IPS-18a (cell line): ENCODE data around the gene PTEN.

ENCODE experiments used
- H3K27ac ChIP-seq: one replicate; pipeline ENCODE4 v1.5.1; 2013; ENCODE audit warnings: low read length
- H3K27me3 ChIP-seq: one replicate; pipeline ENCODE4 v1.6.1; 2013; ENCODE audit warnings: mild to moderate bottlenecking, low read length; ENCODE audit not compliant: control insufficient read depth, insufficient read depth
- H3K36me3 ChIP-seq: one replicate; pipeline ENCODE4 v1.6.1; 2013; ENCODE audit warnings: low read depth, low read length; ENCODE audit not compliant: control insufficient read depth
- H3K4me1 ChIP-seq: one replicate; pipeline ENCODE4 v1.6.1; 2013; ENCODE audit warnings: low read depth, low read length; ENCODE audit not compliant: control insufficient read depth
- H3K4me3 ChIP-seq: one replicate; pipeline ENCODE4 v1.5.1; 2013; ENCODE audit warnings: low read length
- H3K9ac ChIP-seq: one replicate; pipeline ENCODE4 v1.6.1; 2013; ENCODE audit warnings: mild to moderate bottlenecking, low read length, moderate library complexity
- H3K9me3 ChIP-seq: one replicate; pipeline ENCODE4 v1.6.1; 2013; ENCODE audit warnings: low read depth, low read length; ENCODE audit not compliant: control insufficient read depth

Gene PTEN

DNA sequence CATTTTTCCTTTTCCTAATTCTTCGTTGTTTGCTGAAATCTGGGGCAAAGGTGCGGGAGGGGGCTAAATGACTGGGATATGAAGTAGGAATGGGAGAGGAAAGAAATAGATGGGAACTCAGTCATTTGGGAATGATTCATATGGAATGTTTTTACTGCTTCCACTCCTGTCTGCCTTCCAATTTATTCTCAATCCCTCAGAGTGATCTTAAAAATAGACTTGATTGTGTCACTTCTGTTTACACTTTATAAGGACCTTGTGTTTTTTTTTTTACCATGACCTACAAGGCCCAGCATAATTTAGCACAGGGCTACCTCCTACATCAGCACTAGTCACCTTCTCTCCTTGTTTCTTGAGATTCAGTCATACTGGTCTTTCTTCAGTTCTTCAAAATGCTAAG, 97.9 kb downstream of the PTEN start:
- Histone ChIP-seq H3K27me3 (no peaks in the 10 kb centered on the region), H3K36me3 (peaks cover 30% of the 10 kb centered on the region), H3K9ac (no peak overlapping the region), H3K27ac (no peak overlapping the region), H3K4me3 (no peak overlapping the region), H3K9me3 (no peaks in the 10 kb centered on the region), H3K4me1 (no peaks in the 10 kb centered on the region)

DNA sequence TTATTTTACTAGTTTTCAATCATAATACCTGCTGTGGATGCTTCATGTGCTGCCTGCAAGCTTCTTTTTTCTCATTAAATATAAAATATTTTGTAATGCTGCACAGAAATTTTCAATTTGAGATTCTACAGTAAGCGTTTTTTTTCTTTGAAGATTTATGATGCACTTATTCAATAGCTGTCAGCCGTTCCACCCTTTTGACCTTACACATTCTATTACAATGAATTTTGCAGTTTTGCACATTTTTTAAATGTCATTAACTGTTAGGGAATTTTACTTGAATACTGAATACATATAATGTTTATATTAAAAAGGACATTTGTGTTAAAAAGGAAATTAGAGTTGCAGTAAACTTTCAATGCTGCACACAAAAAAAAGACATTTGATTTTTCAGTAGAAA, 103.0 kb downstream of the PTEN start:
- H3K27ac ChIP-seq = no peak overlapping the region
- H3K4me3 ChIP-seq = no peak overlapping the region
- H3K4me1 ChIP-seq = peaks cover 20% of the 10 kb centered on the region
- no peaks in the 10 kb centered on the region for H3K27me3 ChIP-seq
- no peak overlapping the region for H3K9ac ChIP-seq
- H3K9me3 ChIP-seq = no peaks in the 10 kb centered on the region
- peaks cover 13% of the 10 kb centered on the region for H3K36me3 ChIP-seq

DNA sequence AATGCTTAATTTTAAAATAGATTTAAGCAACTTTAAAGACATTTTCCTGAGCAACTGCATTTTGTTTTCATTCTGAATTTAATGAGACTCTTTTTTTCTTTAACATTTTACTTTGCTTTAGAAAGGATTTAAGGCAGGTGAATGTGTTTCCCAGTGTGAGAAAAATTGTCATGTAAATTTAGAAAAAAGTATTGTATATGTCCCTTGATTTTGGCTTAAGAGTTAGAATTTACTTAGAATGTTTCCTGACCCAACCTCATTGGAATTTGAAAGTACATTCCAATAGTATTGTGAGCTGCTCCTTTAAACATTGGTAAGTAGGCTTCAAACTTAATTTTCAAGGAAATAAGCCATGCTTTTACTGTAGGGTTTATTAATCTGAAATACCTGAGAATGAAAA, 110.2 kb downstream of the PTEN start:
- Histone ChIP-seq H3K9ac (peak overlapping the region; percentile 62), H3K36me3 (no peaks in the 10 kb centered on the region), H3K27ac (peak overlapping the region; percentile 81), H3K27me3 (no peaks in the 10 kb centered on the region), H3K4me1 (peaks cover 83% of the 10 kb centered on the region), H3K9me3 (no peaks in the 10 kb centered on the region), H3K4me3 (peak overlapping the region; percentile 50)

DNA sequence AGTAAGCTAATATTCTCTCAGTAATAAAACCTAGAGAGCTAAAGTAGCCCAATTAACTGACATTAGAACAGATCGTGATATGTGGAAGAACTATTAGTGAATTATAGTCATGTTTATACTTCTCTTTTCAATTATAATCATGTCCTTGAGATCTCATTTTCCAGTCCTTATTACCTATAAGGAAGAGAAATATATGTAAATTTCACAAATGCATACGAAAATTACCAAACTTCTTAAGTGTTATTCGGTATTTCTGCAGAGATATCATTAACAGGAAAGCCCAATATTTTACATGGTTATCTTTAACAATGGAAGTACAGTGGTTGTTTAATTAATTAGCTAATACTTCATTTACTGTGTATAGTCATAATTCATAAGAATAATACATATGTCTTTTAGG, 110.7 kb downstream of the PTEN start:
- Histone ChIP-seq H3K27me3 (no peaks in the 10 kb centered on the region), H3K9ac (peak overlapping the region; percentile 62), H3K27ac (peak overlapping the region; percentile 81), H3K4me1 (peaks cover 81% of the 10 kb centered on the region), H3K4me3 (peak overlapping the region; percentile 50), H3K9me3 (no peaks in the 10 kb centered on the region), H3K36me3 (no peaks in the 10 kb centered on the region)

DNA sequence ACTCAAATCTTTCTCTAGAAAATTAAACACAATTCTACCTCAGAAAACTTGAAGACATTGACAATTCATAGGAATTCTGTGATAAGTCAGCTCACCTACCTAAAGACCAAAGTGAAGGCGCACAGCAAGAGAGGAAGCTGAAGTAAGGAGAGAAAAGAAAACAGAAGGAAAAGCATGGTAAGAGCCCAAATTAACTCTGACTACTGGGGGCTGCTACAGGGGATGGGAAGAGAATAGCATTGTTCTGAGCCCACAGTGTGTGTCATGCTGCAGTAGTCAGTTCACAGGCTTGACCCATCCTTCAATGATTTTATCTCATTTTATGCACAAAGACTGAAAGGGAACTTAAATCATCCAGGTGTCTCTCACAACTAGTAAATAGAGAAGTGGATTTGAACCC, 111.3 kb downstream of the PTEN start:
- no peak overlapping the region for H3K9ac ChIP-seq
- no peak overlapping the region for H3K4me3 ChIP-seq
- H3K36me3 ChIP-seq = no peaks in the 10 kb centered on the region
- H3K9me3 ChIP-seq = no peaks in the 10 kb centered on the region
- no peaks in the 10 kb centered on the region for H3K27me3 ChIP-seq
- H3K27ac ChIP-seq = peak overlapping the region; percentile 54
- peaks cover 76% of the 10 kb centered on the region for H3K4me1 ChIP-seq

DNA sequence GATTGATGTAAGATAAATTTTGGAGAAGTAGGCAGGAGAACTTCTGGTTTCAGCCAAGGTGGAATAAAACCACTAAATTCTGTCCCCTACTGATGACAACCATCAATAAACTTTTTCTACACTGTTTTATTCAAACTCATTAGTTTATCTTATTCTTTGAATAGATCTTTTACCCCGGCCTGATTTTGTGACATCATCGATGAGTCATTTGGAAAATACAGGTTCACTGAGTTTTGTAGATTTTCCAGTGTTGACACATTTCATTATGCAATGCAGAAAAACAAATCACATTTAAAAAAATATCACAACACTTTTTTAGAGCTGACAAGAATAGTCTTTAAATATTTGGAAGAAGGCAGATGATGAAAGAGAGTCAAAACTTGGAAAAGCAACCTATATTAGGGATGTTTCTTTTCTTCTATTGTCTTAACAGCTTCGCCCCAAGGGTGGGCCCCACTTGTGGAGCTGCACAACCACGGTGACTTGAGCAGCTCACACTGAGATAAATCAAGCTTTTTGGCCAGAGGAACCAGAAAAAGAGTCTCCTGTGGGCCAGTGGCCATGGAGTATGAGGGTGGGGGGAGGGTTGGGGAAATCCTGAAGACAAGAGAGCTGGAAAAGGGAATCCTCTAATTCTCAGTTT, 112.8 kb downstream of the PTEN start:
- H3K9me3 ChIP-seq = no peaks in the 10 kb centered on the region
- no peak overlapping the region for H3K9ac ChIP-seq
- no peak overlapping the region for H3K27ac ChIP-seq
- H3K4me3 ChIP-seq = no peak overlapping the region
- peaks cover 65% of the 10 kb centered on the region for H3K4me1 ChIP-seq
- H3K36me3 ChIP-seq = no peaks in the 10 kb centered on the region
- H3K27me3 ChIP-seq = no peaks in the 10 kb centered on the region

DNA sequence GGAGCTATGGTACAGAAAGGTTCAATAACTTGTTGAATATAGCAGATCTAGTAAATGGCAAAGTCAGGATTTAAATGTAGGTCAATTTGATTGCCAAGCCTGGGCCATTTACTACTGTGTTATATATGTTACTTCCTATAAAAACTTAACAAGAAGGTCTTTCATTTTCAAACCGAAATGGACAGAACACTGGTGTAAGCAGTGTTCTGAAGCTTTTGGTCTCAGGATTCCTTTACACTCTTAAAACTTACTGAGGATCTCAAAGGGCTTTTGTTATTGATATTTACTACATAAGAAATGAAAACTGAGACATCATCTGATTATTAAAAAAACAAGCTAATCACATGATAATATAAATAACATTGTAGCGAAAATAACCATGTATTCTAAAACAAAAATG, 114.7 kb downstream of the PTEN start:
- H3K4me1 ChIP-seq = peaks cover 46% of the 10 kb centered on the region
- no peaks in the 10 kb centered on the region for H3K36me3 ChIP-seq
- H3K27ac ChIP-seq = no peak overlapping the region
- H3K9me3 ChIP-seq = no peaks in the 10 kb centered on the region
- no peaks in the 10 kb centered on the region for H3K27me3 ChIP-seq
- no peak overlapping the region for H3K4me3 ChIP-seq
- no peak overlapping the region for H3K9ac ChIP-seq

DNA sequence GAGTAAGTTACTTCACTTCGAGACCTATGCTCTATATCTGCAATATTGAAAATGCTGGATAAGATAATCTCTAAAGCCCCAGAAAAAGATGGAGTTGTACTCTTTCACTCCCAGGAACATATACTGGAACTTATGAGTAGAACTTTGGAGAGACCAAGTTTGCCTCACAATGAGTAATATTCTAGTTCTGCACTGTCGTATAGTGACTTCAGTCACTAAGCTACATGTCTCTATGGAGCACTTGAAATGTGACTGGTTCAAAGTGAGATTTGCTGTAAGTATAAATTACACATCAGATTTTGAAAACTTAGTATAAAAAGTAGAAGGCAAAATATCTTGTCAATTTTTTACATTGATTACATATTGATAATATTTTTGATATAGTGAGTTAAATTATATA, 116.4 kb downstream of the PTEN start:
- Histone ChIP-seq H3K4me1 (peaks cover 30% of the 10 kb centered on the region), H3K36me3 (no peaks in the 10 kb centered on the region), H3K27ac (no peak overlapping the region), H3K4me3 (no peak overlapping the region), H3K9ac (no peak overlapping the region), H3K27me3 (no peaks in the 10 kb centered on the region), H3K9me3 (no peaks in the 10 kb centered on the region)

DNA sequence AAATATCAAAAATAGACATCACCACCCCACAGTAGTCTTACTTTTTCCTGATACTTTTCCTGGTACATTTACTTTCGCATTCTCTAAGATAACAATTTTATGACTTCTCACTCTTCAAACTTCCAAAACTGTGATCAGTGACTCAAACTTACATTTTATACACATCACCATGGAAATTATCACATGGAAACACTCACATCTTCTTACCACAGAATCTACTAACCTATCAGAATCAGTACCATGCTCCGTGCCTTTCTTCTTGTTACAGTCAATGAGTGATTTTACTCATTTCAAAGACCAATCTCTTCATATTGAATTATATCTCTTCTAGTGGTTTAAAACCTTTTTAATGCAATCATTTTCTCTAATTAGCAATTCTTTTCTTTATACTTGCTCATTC, 120.3 kb downstream of the PTEN start:
- no peaks in the 10 kb centered on the region for H3K27me3 ChIP-seq
- H3K36me3 ChIP-seq = no peaks in the 10 kb centered on the region
- no peaks in the 10 kb centered on the region for H3K4me1 ChIP-seq
- no peak overlapping the region for H3K27ac ChIP-seq
- H3K9me3 ChIP-seq = no peaks in the 10 kb centered on the region
- no peak overlapping the region for H3K4me3 ChIP-seq
- no peak overlapping the region for H3K9ac ChIP-seq

DNA sequence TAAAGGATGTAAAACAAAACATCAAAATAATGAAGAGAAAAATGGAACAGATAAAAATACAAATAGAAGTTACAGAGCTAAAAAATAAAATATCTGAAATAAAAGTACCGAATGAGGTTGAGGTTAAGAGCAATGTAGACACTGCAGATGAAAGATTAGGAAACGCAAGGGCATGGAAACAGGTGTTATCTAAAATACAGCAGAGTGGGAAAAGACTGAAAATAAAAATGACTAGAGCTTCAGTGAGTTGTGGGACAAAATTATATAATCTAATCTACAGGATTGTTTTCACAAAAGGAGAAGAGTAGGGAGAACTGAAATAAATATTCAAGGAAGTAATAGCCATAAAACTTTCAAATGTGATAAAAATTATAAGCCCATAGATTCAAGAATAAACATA, 123.8 kb downstream of the PTEN start:
- Histone ChIP-seq H3K4me3 (no peak overlapping the region), H3K27ac (no peak overlapping the region), H3K36me3 (no peaks in the 10 kb centered on the region), H3K27me3 (no peaks in the 10 kb centered on the region), H3K4me1 (no peaks in the 10 kb centered on the region), H3K9ac (no peak overlapping the region), H3K9me3 (no peaks in the 10 kb centered on the region)

DNA sequence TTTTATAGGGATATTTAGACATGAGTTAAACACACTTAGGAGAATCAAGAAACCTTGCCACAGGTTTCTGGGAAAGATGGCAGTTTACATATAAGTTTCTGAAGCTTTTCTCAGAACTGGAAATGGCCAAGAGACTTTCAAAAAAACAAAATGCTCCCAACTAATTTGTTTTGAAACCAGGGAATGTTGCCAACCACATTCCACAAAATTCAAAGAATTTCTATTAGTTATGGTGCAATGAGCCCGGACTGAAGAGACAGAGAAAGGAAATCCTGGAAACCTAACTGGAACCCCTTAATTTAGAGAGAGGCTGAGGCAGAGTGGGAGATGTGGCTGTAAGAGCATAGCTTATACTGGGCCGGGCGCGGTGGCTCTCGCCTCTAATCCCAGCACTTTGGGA, 128.5 kb downstream of the PTEN start:
- no peaks in the 10 kb centered on the region for H3K4me1 ChIP-seq
- no peak overlapping the region for H3K27ac ChIP-seq
- no peak overlapping the region for H3K4me3 ChIP-seq
- H3K27me3 ChIP-seq = no peaks in the 10 kb centered on the region
- no peaks in the 10 kb centered on the region for H3K9me3 ChIP-seq
- no peak overlapping the region for H3K9ac ChIP-seq
- no peaks in the 10 kb centered on the region for H3K36me3 ChIP-seq

DNA sequence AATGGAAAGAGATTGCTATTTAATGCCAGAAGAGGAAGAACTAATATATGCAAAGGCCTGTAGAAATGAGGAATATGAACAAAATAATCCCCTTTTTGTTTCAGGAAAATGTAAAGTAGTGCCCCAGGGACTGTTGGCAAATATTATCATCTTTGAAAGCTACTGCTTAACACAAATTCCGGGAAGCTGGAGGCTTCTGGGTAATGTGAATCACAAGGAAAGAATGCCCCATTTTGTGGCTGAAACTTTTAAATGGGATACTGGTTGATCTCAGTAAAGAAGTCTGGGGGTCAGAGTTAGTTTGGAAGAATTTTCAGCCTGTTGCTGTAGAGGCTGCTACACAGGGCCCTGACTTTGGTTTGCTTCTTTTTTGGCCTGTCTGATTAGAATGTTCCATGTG, 141.0 kb downstream of the PTEN start:
- Histone ChIP-seq H3K9me3 (no peaks in the 10 kb centered on the region), H3K27ac (no peak overlapping the region), H3K4me1 (no peaks in the 10 kb centered on the region), H3K36me3 (no peaks in the 10 kb centered on the region), H3K27me3 (no peaks in the 10 kb centered on the region), H3K4me3 (no peak overlapping the region), H3K9ac (no peak overlapping the region)
